WI38 (cell line): ENCODE data around the gene IGF1R.

ENCODE experiments used
- H3K4me3 ChIP-seq: 2 replicates; pipeline ENCODE4 v1.5.1; 2011; ENCODE audit warnings: low read depth, mild to moderate bottlenecking, control low read depth, low read length
- TF ChIP-seq, protein P1 (sequence below): IDR thresholded peaks from 2 replicates; pipeline ENCODE4 v1.5.1; 2012; ENCODE audit warnings: low read depth, mild to moderate bottlenecking, control low read depth, low read length

The IGF1R gene

DNA sequence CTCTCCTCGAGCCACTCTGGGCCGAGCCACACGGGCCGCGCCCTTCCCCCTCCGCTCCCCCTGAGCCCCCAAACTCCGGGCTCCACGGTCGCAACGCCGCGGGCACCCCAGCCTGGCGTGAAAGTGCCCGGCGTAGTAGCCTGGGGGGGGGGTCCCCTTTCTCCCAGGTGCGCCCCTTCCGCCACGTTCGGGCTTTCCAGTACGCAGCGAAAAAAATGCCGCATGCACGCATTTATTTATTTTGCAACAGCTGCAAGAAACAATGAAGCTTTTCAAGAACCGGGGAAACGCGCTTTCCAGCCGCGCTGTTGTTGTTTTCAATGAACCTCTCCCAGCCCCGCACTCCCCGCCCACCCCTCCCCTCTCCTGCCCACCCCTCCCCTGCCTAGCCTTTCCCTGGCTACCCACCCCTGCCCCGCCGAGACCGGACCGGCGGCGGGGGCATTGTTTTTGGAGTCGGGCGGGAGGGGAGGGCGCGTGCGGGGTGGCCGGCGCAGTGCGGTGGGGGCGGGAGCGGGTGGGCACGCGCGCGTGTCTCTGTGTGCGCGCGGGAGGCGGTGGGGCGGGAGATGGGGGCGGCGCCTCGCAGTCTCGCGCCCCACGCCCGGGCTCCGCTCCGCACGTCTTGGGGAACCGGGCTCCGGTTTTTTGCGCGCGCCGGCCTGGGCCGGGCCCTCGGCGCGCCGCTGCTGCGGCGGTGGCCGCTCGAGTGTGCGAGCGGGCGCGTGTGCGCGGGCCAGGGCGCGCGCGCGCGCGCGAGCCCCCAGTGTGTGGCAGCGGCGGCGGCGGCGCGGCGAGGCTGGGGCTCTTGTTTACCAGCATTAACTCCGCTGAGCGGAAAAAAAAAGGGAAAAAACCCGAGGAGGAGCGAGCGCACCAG is at the start of gene IGF1R:
Gene IGF1R, plus strand, starts transcription at position 766 of the 880 bp plus-strand sequence. CDS start 1,043 bp downstream, outside the sequence.
- H3K4me3 ChIP-seq: peak within 1 kb of the TSS; percentile 94
- TF ChIP-seq, protein P1, sequence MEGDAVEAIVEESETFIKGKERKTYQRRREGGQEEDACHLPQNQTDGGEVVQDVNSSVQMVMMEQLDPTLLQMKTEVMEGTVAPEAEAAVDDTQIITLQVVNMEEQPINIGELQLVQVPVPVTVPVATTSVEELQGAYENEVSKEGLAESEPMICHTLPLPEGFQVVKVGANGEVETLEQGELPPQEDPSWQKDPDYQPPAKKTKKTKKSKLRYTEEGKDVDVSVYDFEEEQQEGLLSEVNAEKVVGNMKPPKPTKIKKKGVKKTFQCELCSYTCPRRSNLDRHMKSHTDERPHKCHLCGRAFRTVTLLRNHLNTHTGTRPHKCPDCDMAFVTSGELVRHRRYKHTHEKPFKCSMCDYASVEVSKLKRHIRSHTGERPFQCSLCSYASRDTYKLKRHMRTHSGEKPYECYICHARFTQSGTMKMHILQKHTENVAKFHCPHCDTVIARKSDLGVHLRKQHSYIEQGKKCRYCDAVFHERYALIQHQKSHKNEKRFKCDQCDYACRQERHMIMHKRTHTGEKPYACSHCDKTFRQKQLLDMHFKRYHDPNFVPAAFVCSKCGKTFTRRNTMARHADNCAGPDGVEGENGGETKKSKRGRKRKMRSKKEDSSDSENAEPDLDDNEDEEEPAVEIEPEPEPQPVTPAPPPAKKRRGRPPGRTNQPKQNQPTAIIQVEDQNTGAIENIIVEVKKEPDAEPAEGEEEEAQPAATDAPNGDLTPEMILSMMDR: no peak; the same call in 1 of the 2 replicates

DNA sequence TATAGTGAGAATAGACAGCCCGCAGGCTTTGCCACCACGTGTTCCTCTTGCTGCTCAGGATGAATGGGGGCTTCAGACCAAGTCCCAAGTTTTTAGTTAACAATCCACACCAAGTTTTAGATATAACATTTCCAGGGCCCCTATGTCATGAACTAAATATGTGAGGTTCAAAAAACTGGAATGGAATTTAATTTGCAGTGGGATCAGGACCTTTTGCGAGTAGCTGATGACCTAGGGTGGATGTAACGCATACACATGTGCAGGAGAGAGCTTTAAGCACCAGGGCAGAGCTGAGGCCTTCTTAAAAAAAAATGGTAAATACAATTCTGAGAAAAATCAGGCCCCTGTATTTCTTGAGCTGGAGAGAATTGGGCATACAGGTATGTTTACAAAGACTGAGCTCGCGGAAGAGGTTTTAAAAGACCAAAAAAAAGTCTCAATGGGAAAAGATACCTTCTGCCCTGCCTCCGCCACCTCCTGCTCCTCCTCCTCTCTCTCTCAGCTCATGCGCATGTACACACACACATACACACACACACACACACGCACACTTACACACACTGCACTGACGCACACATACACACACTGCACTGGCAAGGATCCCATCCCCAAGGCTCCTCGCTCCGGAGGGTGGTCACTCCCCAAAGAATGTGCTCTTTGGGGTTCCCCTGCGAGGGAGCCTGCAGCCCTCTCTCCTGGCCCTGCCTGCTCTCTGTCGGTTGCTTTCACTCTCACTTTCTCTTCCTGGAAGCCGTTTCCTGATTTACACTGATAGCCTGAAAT is 48.2 kb upstream of the IGF1R start:
- TF ChIP-seq, protein P1: no peak
- peak overlapping the region; percentile 62 for H3K4me3 ChIP-seq

DNA sequence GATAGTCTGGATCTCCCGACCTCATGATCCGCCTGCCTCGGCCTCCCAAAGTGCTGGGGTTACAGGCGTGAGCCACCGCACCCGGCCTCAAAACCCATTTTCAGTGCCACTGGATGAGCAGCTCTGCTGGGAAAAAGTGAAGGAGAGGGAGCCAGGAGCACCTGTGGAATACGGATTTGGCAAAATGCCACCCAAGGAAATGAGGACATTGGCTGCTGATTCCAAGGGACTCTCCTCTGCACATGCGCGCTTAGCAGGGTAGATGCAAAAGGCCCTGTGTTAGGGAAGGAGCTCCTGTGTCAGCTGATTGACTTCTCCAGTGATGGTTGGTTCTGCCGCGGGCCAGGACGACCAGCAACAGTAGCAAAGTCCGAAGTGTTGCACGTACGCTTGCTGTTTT is 43.4 kb upstream of the IGF1R start:
- no peak overlapping the region for H3K4me3 ChIP-seq
- TF ChIP-seq, protein P1: no peak

DNA sequence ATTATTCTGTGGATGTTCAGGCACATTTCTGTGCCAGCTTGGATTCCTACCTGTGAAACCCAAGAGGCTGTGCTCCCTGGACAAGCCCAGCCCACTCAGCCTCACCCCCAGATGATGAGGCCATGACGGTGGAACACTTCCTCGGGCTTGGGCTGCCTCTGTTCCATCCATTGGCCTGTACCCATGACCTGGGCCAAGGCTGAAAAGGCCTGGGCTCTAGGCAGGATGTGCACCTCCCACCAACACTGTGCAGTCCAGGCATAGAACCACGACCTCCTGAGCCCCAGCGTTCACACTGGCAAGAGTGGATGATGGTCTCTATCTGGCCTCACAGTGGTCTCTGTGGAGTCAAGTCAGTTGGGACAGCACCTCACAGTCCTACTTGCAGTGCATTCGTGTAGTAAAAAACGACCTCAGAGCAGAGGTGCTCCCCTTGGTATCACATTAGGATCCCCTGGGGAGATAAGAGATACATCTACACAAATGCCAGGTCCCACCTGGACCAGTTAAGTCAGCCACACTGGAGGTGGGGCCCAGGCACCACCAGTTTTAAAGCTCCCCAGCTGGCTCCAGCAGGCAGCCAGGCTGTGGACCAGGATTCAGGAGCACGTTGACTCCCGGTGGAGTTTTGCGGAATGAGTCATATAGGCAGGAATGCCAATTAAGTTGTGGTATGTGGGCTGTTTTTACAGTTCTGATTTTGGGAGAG is 39.0 kb upstream of the IGF1R start:
- H3K4me3 ChIP-seq: no peak overlapping the region
- TF ChIP-seq, protein P1: no peak

DNA sequence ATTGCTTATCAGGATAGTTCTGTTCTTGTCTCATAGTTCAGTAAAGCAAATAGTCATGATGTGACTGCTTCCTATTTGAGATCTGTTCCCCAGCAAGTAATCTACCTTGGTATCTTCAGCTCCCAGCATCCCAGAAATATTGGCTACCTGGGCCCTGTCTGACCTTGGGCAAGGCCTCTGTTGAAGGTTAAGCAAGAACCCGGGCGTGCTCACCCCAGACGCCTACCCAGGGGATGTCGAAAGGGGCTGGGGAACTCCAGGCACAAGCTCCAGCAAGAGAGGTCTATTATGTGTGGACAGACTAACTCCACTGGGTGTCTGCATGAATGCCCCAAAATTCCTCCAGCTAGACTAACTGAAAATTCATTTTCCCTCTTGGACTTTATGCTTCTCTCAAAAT is 37.3 kb upstream of the IGF1R start:
- TF ChIP-seq, protein P1: no peak
- H3K4me3 ChIP-seq: no peak overlapping the region

DNA sequence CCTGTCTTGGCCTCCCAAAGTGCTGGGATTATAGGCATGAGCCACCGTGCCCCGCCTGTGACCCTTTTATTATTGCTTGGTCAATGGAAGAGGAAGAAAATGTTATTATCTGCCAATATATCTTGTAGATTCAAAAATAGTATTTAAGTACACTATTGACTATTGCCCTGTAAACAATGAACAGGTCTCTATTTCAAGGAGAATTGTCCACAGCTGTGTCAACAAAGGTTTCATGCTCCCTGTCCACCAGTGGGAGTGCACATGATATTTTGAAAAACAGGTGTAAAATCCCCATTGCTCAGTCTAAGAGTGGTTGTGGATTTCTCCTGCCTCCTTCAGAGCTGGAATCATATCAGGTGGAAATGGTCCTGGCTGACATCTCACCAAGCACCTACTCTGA is 36.5 kb upstream of the IGF1R start:
- H3K4me3 ChIP-seq: no peak overlapping the region
- TF ChIP-seq, protein P1: no peak
